Tibial nerve (tissue), 4 donors: ENCODE data around the gene ZP1. TPM values are rescaled to one million over a fixed set of nuclear protein-coding genes. Genes with fewer than 3 reads are reported as not detected.

Experiments
- DNase-seq, 2 donors: peaks; one replicate each; pipeline ENCODE4 v3.0.0-alpha.2; 2019; ENCODE audit warnings: low spot score in 2 of 2
- H3K27ac ChIP-seq, 4 donors: fragments of 200-600 bp; sonication (generic) in 3 of 4; one replicate each; pipeline ENCODE4 v1.5.1; 2017 to 2019; ENCODE audit warnings: mild to moderate bottlenecking in 1 of 4
- H3K27me3 ChIP-seq, 2 donors: fragments of 200-600 bp; sonication (generic) in 1 of 2; one replicate each; pipeline versions ENCODE4 v1.5.1 to v1.6.0; 2017 to 2019
- H3K36me3 ChIP-seq, 3 donors: fragments of 200-600 bp; sonication (generic); one replicate each; pipeline ENCODE4 v1.5.1; 2018 to 2019
- H3K4me1 ChIP-seq, 4 donors: fragments of 200-600 bp; sonication (generic) in 3 of 4; one replicate each; pipeline ENCODE4 v1.5.1; 2017 to 2019
- H3K4me3 ChIP-seq, 4 donors: fragments of 200-600 bp; sonication (generic) in 3 of 4; one replicate each; pipeline ENCODE4 v1.5.1; 2017 to 2019; ENCODE audit warnings: mild to moderate bottlenecking in 1 of 4, moderate library complexity in 1 of 4
- H3K9me3 ChIP-seq, 4 donors: fragments of 200-600 bp; sonication (generic) in 3 of 4; one replicate each; pipeline ENCODE4 v1.5.1; 2017 to 2019
- CTCF ChIP-seq, 5 experiments: fragments of 200-600 bp in 3 of 5; fragments of 450-650 bp in 2 of 5; sonication (generic) in 3 of 5; IDR thresholded peaks; one replicate each; pipeline ENCODE4 v1.5.1; 2016 to 2019; ENCODE audit warnings: antibody characterized with exemption in 5 of 5, mild to moderate bottlenecking in 3 of 5, moderate library complexity in 2 of 5
- EP300 ChIP-seq, 2 donors: sonication (generic); formaldehyde crosslinking; IDR thresholded peaks; one replicate each; pipeline ENCODE4 v1.6.1; 2017; ENCODE audit warnings: antibody characterized with exemption in 2 of 2, mild to moderate bottlenecking in 1 of 2
- POLR2A ChIP-seq, 2 donors: fragments of 450-650 bp; IDR thresholded peaks; one replicate each; pipeline ENCODE4 v1.6.1; 2017; ENCODE audit warnings: antibody characterized with exemption in 2 of 2, mild to moderate bottlenecking in 2 of 2, moderate library complexity in 2 of 2
- WGBS, 2 donors: methylation state at CpG; one replicate each; pipeline ENCODE4 v1.1.5; 2018; 5-methylcytosine and 5-hydroxymethylcytosine counted together
- total RNA-seq, 4 donors: library from RNA; depleted of rRNA; stranded (reverse); fragments of >200 nt; gene quantifications; one replicate each; pipeline ENCODE4 v1.1.0, GENCODE V29; 2016

The ZP1 gene
- total RNA-seq, 4 donors from 2014 or later, result not detected

- H3K4me3 ChIP-seq, result no peak overlapping the region
- no peaks in the 10 kb centered on the region for H3K27me3 ChIP-seq
- H3K4me1 ChIP-seq, result peaks cover 0 to 8% (median 0%) of the 10 kb centered on the region in 4 donors
- no peak overlapping the region for H3K27ac ChIP-seq
- H3K36me3 ChIP-seq, result no peaks in the 10 kb centered on the region
- WGBS, 2 donors, result 53 to 54% methylated on average over 7 of the region's 7 CpGs
- H3K9me3 ChIP-seq, result no peaks in the 10 kb centered on the region
- no peak for TF ChIP-seq CTCF (IDR thresholded peaks at IDR 0.05)
- no peak for TF ChIP-seq POLR2A (IDR thresholded peaks at IDR 0.05)
- no peak for DNase-seq
Observed at GRCh38 chr11:60834742-60835533, 32.4 kb upstream of the ZP1 start.

GRCh38 chr11:60835534-60835846 is 31.9 kb upstream of the ZP1 start:
- H3K27ac ChIP-seq, result no peak overlapping the region
- H3K4me3 ChIP-seq, result no peak overlapping the region
- H3K4me1 ChIP-seq, result peaks cover 0 to 14% (median 1%) of the 10 kb centered on the region in 4 donors
- H3K27me3 ChIP-seq, result no peaks in the 10 kb centered on the region
- no peaks in the 10 kb centered on the region for H3K9me3 ChIP-seq
- no peak for DNase-seq
- no peaks in the 10 kb centered on the region for H3K36me3 ChIP-seq
- TF ChIP-seq EP300 (IDR thresholded peaks at IDR 0.05), result peak in 1 of 2 donors; percentile 24
- TF ChIP-seq CTCF (IDR thresholded peaks at IDR 0.05), result no peak
- no peak for TF ChIP-seq POLR2A (IDR thresholded peaks at IDR 0.05)
- 67 to 86% methylated on average over 3 of the region's 3 CpGs for WGBS, 2 donors

- H3K4me1 ChIP-seq, result peaks cover 0 to 25% (median 10%) of the 10 kb centered on the region in 4 donors
- no peak for TF ChIP-seq EP300 (IDR thresholded peaks at IDR 0.05)
- no peak for TF ChIP-seq CTCF (IDR thresholded peaks at IDR 0.05)
- TF ChIP-seq POLR2A (IDR thresholded peaks at IDR 0.05), result no peak
- no peaks in the 10 kb centered on the region for H3K36me3 ChIP-seq
- H3K27me3 ChIP-seq, result no peaks in the 10 kb centered on the region
- no peak overlapping the region for H3K27ac ChIP-seq
- H3K9me3 ChIP-seq, result no peaks in the 10 kb centered on the region
- DNase-seq, result no peak
- H3K4me3 ChIP-seq, result no peak overlapping the region
- WGBS, 2 donors, result 76 to 82% methylated on average over 8 to 9 of the region's 9 CpGs
Observed at GRCh38 chr11:60836866-60837515, 30.4 kb upstream of the ZP1 start.

GRCh38 chr11:60838132-60838531 is 29.2 kb upstream of the ZP1 start:
- H3K4me1 ChIP-seq, result peaks cover 0 to 31% (median 13%) of the 10 kb centered on the region in 4 donors
- 67 to 74% methylated on average over 7 of the region's 7 CpGs for WGBS, 2 donors
- no peak overlapping the region for H3K27ac ChIP-seq
- no peaks in the 10 kb centered on the region for H3K36me3 ChIP-seq
- H3K27me3 ChIP-seq, result no peaks in the 10 kb centered on the region
- no peaks in the 10 kb centered on the region for H3K9me3 ChIP-seq
- H3K4me3 ChIP-seq, result no peak overlapping the region
- TF ChIP-seq POLR2A (IDR thresholded peaks at IDR 0.05) (no peak), EP300 (IDR thresholded peaks at IDR 0.05) (no peak), CTCF (IDR thresholded peaks at IDR 0.05) (no peak)
- no peak for DNase-seq
